ENCODE results near the gene RBM28. TPM values are rescaled to one million over a fixed set of nuclear protein-coding genes. Genes with fewer than 3 reads are reported as not detected.

Gene RBM28
- polyA plus RNA-seq, 1 donor from 2014 or later = 18.9 TPM

- Histone ChIP-seq H3K9me3 (ENCODE audit: low read length) (no peaks in the 10 kb centered on the region), H3K36me3 (ENCODE audit: insufficient read depth, low read length) (no peaks in the 10 kb centered on the region), H3F3A (ENCODE audit: insufficient read depth, low read length, poor library complexity, severe bottlenecking) (no peaks in the 10 kb centered on the region), H3K9ac (ENCODE audit: low read length) (no peak overlapping the region), H3K27me3 (ENCODE audit: insufficient read depth, low read depth, low read length) (peaks cover 8% of the 10 kb centered on the region), H3K27ac (ENCODE audit: low read length) (no peak overlapping the region), H2AFZ (ENCODE audit: low read depth, low read length) (no peak overlapping the region), H3K9me2 (ENCODE audit: insufficient read depth, low read length) (no peaks in the 10 kb centered on the region), H3K4me2 (ENCODE audit: low read length) (no peak overlapping the region), H4K20me1 (ENCODE audit: insufficient read depth) (no peaks in the 10 kb centered on the region), H3K4me3 (ENCODE audit: low read length) (no peak overlapping the region), H3K79me2 (replicated peaks; ENCODE audit: insufficient read depth, low read length) (no peaks in the 10 kb centered on the region)
- TF ChIP-seq SMC3 (conservative IDR thresholded peaks at IDR 0.05; ENCODE audit: poor library complexity) = no peak
- TF ChIP-seq MXI1 (conservative IDR thresholded peaks at IDR 0.05; ENCODE audit: poor library complexity, severe bottlenecking) = no peak
- no peak for TF ChIP-seq RAD21 (conservative IDR thresholded peaks at IDR 0.05)
- no peak for TF ChIP-seq POLR2AphosphoS5 (IDR thresholded peaks at IDR 0.05)
- TF ChIP-seq TAF1 (IDR thresholded peaks at IDR 0.05; ENCODE audit: low read depth) = no peak
- TF ChIP-seq, protein P1, sequence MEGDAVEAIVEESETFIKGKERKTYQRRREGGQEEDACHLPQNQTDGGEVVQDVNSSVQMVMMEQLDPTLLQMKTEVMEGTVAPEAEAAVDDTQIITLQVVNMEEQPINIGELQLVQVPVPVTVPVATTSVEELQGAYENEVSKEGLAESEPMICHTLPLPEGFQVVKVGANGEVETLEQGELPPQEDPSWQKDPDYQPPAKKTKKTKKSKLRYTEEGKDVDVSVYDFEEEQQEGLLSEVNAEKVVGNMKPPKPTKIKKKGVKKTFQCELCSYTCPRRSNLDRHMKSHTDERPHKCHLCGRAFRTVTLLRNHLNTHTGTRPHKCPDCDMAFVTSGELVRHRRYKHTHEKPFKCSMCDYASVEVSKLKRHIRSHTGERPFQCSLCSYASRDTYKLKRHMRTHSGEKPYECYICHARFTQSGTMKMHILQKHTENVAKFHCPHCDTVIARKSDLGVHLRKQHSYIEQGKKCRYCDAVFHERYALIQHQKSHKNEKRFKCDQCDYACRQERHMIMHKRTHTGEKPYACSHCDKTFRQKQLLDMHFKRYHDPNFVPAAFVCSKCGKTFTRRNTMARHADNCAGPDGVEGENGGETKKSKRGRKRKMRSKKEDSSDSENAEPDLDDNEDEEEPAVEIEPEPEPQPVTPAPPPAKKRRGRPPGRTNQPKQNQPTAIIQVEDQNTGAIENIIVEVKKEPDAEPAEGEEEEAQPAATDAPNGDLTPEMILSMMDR (IDR thresholded peaks at IDR 0.05; ENCODE audit: poor library complexity, severe bottlenecking) = no peak
- no peak for TF ChIP-seq REST (IDR thresholded peaks at IDR 0.05; ENCODE audit: borderline replicate concordance)
- TF ChIP-seq EP300 (conservative IDR thresholded peaks at IDR 0.05; ENCODE audit: poor library complexity, severe bottlenecking) = no peak
- TF ChIP-seq EZH2 (IDR thresholded peaks at IDR 0.05; ENCODE audit: borderline replicate concordance, insufficient read depth, low read length, poor library complexity, severe bottlenecking) = no peak
Observed at GRCh38 chr7:128370491-128370890, 26.8 kb upstream of the RBM28 start.

DNA sequence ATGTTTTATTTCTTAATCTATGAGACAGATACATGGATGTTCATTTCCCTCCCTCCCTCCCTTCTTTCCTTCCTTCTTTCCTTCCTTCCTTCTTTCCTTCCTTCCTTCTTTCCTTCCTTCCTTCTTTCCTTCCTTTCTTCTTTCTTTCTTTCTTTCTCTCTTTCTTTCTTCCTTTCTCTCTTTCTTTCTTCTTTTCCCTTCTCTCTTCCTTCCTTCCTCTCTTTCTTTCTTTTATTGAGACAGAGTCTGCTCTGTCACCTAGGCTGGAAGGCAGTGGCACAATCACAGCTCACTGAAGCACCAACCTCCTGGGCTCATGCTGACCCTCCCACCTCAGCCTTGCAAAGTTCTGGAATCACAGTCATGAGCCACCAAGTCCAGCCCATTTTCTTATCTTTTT is 23.3 kb upstream of the RBM28 start:
- no peaks in the 10 kb centered on the region for H3K9me2 ChIP-seq (ENCODE audit: insufficient read depth, low read length)
- H3K4me3 ChIP-seq (ENCODE audit: low read length) = no peak overlapping the region
- H3K27me3 ChIP-seq (ENCODE audit: insufficient read depth, low read depth, low read length) = peaks cover 40% of the 10 kb centered on the region
- H3K27ac ChIP-seq (ENCODE audit: low read length) = no peak overlapping the region
- H3F3A ChIP-seq (ENCODE audit: insufficient read depth, low read length, poor library complexity, severe bottlenecking) = no peaks in the 10 kb centered on the region
- H3K36me3 ChIP-seq (ENCODE audit: insufficient read depth, low read length) = no peaks in the 10 kb centered on the region
- H3K4me2 ChIP-seq (ENCODE audit: low read length) = no peak overlapping the region
- H3K79me2 ChIP-seq (replicated peaks; ENCODE audit: insufficient read depth, low read length) = no peaks in the 10 kb centered on the region
- H2AFZ ChIP-seq (ENCODE audit: low read depth, low read length) = no peak overlapping the region
- H3K9me3 ChIP-seq (ENCODE audit: low read length) = no peaks in the 10 kb centered on the region
- TF ChIP-seq EP300 (conservative IDR thresholded peaks at IDR 0.05; ENCODE audit: poor library complexity, severe bottlenecking) (no peak), RAD21 (conservative IDR thresholded peaks at IDR 0.05) (no peak), POLR2AphosphoS5 (IDR thresholded peaks at IDR 0.05) (no peak), MXI1 (conservative IDR thresholded peaks at IDR 0.05; ENCODE audit: poor library complexity, severe bottlenecking) (no peak), TAF1 (IDR thresholded peaks at IDR 0.05; ENCODE audit: low read depth) (no peak), REST (IDR thresholded peaks at IDR 0.05; ENCODE audit: borderline replicate concordance) (no peak)
- TF ChIP-seq, protein P1 (IDR thresholded peaks at IDR 0.05; ENCODE audit: poor library complexity, severe bottlenecking) = no peak
- H3K9ac ChIP-seq (ENCODE audit: low read length) = no peak overlapping the region
- H4K20me1 ChIP-seq (ENCODE audit: insufficient read depth) = no peaks in the 10 kb centered on the region

All from neural cell (in vitro differentiated cells).